IMR-90 (cell line): ENCODE measurements around the gene CENPP. TPM values are rescaled to one million over a fixed set of nuclear protein-coding genes. Genes with fewer than 3 reads are reported as not detected.

Experiments used
- ATAC-seq: fragments of 200-7000 bp; cut with Tn5 transposase; 2 replicates; pipeline ENCODE4 v1.9.1; 2020; ENCODE audit warnings: low read depth, mild to moderate bottlenecking, moderate library complexity
- BruUV-seq: library from RNA; stranded (reverse); fragments of 400-500 nt; replicated peaks from 2 replicates; lab custom pipeline; 2021; lab: Mats Ljungman, UMichigan
- CTCF ChIA-PET: fragments of 300-600 bp; formaldehyde crosslinking; extraction: SDS; loops from one replicate; lab custom pipeline; 2021; ENCODE audit warnings: antibody characterized with exemption; lab: Yijun Ruan, JAX
- POLR2A ChIA-PET: fragments of 300-600 bp; sonication (Branson Sonifier 250); formaldehyde crosslinking; loops from one replicate; lab custom pipeline; 2022; ENCODE audit warnings: antibody characterized with exemption; ENCODE audit not compliant: unreplicated experiment; lab: Charles Lee
- DNase-seq: peaks from one replicate; pipeline ENCODE4 v3.0.0; 2013
- H2AFZ ChIP-seq: replicated peaks from 2 replicates; pipeline ENCODE3; 2013; ENCODE audit warnings: low read length, mild to moderate bottlenecking; ENCODE audit not compliant: poor library complexity
- H2AK5ac ChIP-seq: 2 replicates; pipeline ENCODE4 v1.6.1; 2013; ENCODE audit warnings: low read depth, low read length, inconsistent platforms
- H2AK9ac ChIP-seq: replicated peaks from 2 replicates; pipeline ENCODE3; 2013; ENCODE audit warnings: mild to moderate bottlenecking, low read depth, low read length, moderate library complexity; ENCODE audit not compliant: poor library complexity
- H2BK120ac ChIP-seq: 2 replicates; pipeline ENCODE4 v1.6.1; 2013; ENCODE audit warnings: low read depth, low read length, inconsistent platforms
- H2BK15ac ChIP-seq: 3 replicates; pipeline ENCODE4 v1.6.1; 2013; ENCODE audit warnings: low read depth, low read length, inconsistent platforms
- H2BK20ac ChIP-seq: 2 replicates; pipeline ENCODE4 v1.6.1; 2013; ENCODE audit warnings: low read depth, mild to moderate bottlenecking, inconsistent platforms, low read length, moderate library complexity
- H2BK5ac ChIP-seq: 2 replicates; pipeline ENCODE4 v1.6.1; 2013; ENCODE audit warnings: mild to moderate bottlenecking, low read depth, low read length, inconsistent platforms; ENCODE audit not compliant: poor library complexity, severe bottlenecking
- H3K14ac ChIP-seq: replicated peaks from 2 replicates; pipeline ENCODE4 v1.6.1; 2013; ENCODE audit warnings: low read depth, low read length, inconsistent platforms
- H3K18ac ChIP-seq: 2 replicates; pipeline ENCODE4 v1.6.1; 2013; ENCODE audit warnings: low read depth, low read length, control low read depth
- H3K23ac ChIP-seq: 2 replicates; pipeline ENCODE4 v1.6.1; 2013; ENCODE audit warnings: low read depth, low read length, inconsistent platforms
- H3K27ac ChIP-seq: 2 replicates; pipeline ENCODE4 v1.5.1; 2013; ENCODE audit warnings: mild to moderate bottlenecking, control low read depth, low read length; ENCODE audit not compliant: insufficient read depth
- H3K27me3 ChIP-seq: 2 replicates; pipeline ENCODE4 v1.6.1; 2013; ENCODE audit warnings: low read length; ENCODE audit not compliant: control insufficient read depth, insufficient read depth
- H3K36me3 ChIP-seq: 2 replicates; pipeline ENCODE4 v1.6.1; 2013; ENCODE audit warnings: low read length, mixed read lengths; ENCODE audit not compliant: control insufficient read depth, insufficient read depth
- H3K4ac ChIP-seq: 2 replicates; pipeline ENCODE4 v1.6.1; 2013; ENCODE audit warnings: low read depth, low read length, inconsistent platforms
- H3K4me1 ChIP-seq: 2 replicates; pipeline ENCODE4 v1.6.1; 2013; ENCODE audit warnings: low read length, mixed read lengths; ENCODE audit not compliant: control insufficient read depth, insufficient read depth
- H3K4me2 ChIP-seq: 2 replicates; pipeline ENCODE4 v1.6.1; 2013; ENCODE audit warnings: low read depth, mild to moderate bottlenecking, control low read depth, low read length, moderate library complexity
- H3K4me3 ChIP-seq: 2 replicates; pipeline ENCODE4 v1.5.1; 2013; ENCODE audit warnings: low read depth, mild to moderate bottlenecking, control low read depth, low read length, moderate library complexity; ENCODE audit not compliant: insufficient read depth
- H3K56ac ChIP-seq: 2 replicates; pipeline ENCODE4 v1.6.1; 2013; ENCODE audit warnings: low read length, inconsistent platforms; ENCODE audit not compliant: insufficient read depth; ENCODE audit errors: extremely low read depth
- H3K79me1 ChIP-seq, 2 experiments: 2 replicates each; pipeline ENCODE4 v1.6.1; 2013; ENCODE audit warnings: low read length in 2 of 2, inconsistent platforms in 1 of 2, low read depth in 1 of 2
- H3K9ac ChIP-seq: 2 replicates; pipeline ENCODE4 v1.6.1; 2013; ENCODE audit warnings: low read depth, low read length, control low read depth
- H3K9me1 ChIP-seq: 2 replicates; pipeline ENCODE4 v1.6.1; 2013; ENCODE audit warnings: low read length, inconsistent platforms; ENCODE audit not compliant: insufficient read depth
- H3K9me3 ChIP-seq: 2 replicates; pipeline ENCODE4 v1.6.1; 2013; ENCODE audit warnings: low read length; ENCODE audit not compliant: control insufficient read depth, insufficient read depth
- H4K20me1 ChIP-seq: 2 replicates; pipeline ENCODE4 v1.6.1; 2013; ENCODE audit warnings: low read length, inconsistent platforms; ENCODE audit not compliant: insufficient read depth
- H4K5ac ChIP-seq: 2 replicates; pipeline ENCODE4 v1.6.1; 2013; ENCODE audit warnings: mild to moderate bottlenecking, low read depth, low read length, control low read depth
- H4K8ac ChIP-seq, 2 experiments: 2 replicates each; pipeline ENCODE4 v1.6.1; 2013; ENCODE audit warnings: low read depth in 2 of 2, low read length in 2 of 2, control low read depth in 1 of 2, inconsistent platforms in 1 of 2
- H4K91ac ChIP-seq: 2 replicates; pipeline ENCODE4 v1.6.1; 2013; ENCODE audit warnings: low read depth, low read length, inconsistent platforms; ENCODE audit not compliant: insufficient read depth
- POLR2A ChIP-seq: IDR thresholded peaks from 2 replicates; pipeline ENCODE4 v1.6.1; 2012; ENCODE audit warnings: mild to moderate bottlenecking, low read depth, low read length
- RAD21 ChIP-seq: IDR thresholded peaks from 2 replicates; pipeline ENCODE4 v1.6.1; 2012; ENCODE audit warnings: low read length, improper control_type of control experiment
- RCOR1 ChIP-seq: IDR thresholded peaks from 2 replicates; pipeline ENCODE4 v1.6.1; 2012; ENCODE audit warnings: mild to moderate bottlenecking, low read length, improper control_type of control experiment; ENCODE audit not compliant: insufficient replicate concordance
- SMC3 ChIP-seq: fragments of 150-350 bp; IDR thresholded peaks from 2 replicates; pipeline ENCODE4 v1.6.1; 2016; ENCODE audit warnings: low read depth, mild to moderate bottlenecking, antibody characterized with exemption, low read length, moderate library complexity
- WGBS, 2 experiments: methylation state at CpG; one replicate each; pipeline versions ENCODE4 v1.1.5 to v1.1.7; 2013; ENCODE audit warnings: missing lambda C conversion rate in 2 of 2; ENCODE audit not compliant: insufficient read length in 1 of 2; ENCODE audit errors: extremely low coverage in 2 of 2; 5-methylcytosine and 5-hydroxymethylcytosine counted together
- dilution Hi-C: fragments of 300-500 bp; cut with HindIII; formaldehyde crosslinking; loops from one replicate; pipeline ENCODE4 v1.14.3; 2018; ENCODE audit warnings: low sequenced_read_pairs; ENCODE audit not compliant: unreplicated experiment
- in situ Hi-C: fragments of 300-500 bp; cut with MboI; formaldehyde crosslinking; loops from 3 replicates; pipeline ENCODE4 v1.14.3; 2019; ENCODE audit warnings: low sequenced_read_pairs, inconsistent platforms, mixed read lengths
- intact Hi-C: fragments of 100-400 bp; cut with micrococcal nuclease; formaldehyde crosslinking; loops from 2 replicates; pipeline ENCODE4 v1.10.0; 2022
- polyA plus RNA-seq, 3 experiments: library from polyadenylated mRNA; depleted of rRNA; stranded (reverse); fragments of >200 nt; gene quantifications; 2 replicates each; pipeline ENCODE4 v1.2.3, GENCODE V29; 2012; ENCODE audit warnings: low replicate concordance in 1 of 3
- total RNA-seq: library from RNA; depleted of rRNA; stranded (reverse); fragments of >200 nt; gene quantifications from 2 replicates; pipeline ENCODE4 v1.2.3, GENCODE V29; 2012

Gene CENPP
- total and polyA plus RNA-seq, 2 of the 4 experiments (the other 2 are of a cell fraction), result 1.4 to 2.0 TPM

- Histone ChIP-seq H3K4me2 (no peak overlapping the region), H2AK9ac (no peak overlapping the region), H3K27me3 (no peaks in the 10 kb centered on the region), H2BK5ac (no peak overlapping the region), H3K27ac (no peak overlapping the region), H3K4ac (no peak overlapping the region), H2BK120ac (no peak overlapping the region), H3K79me1 (peaks cover 25 to 69% of the 10 kb centered on the region in 2 experiments), H4K20me1 (peaks cover 37% of the 10 kb centered on the region), H3K9me1 (peaks cover 23% of the 10 kb centered on the region), H3K4me3 (no peak overlapping the region), H3K9ac (no peak overlapping the region), H3K23ac (no peak overlapping the region), H4K5ac (no peak overlapping the region), H3K4me1 (peaks cover 2% of the 10 kb centered on the region; the same call in 1 of the 2 replicates), H2BK20ac (no peak overlapping the region), H3K9me3 (no peaks in the 10 kb centered on the region), H3K56ac (no peak overlapping the region), H3K18ac (no peak overlapping the region), H2BK15ac (no peak overlapping the region), H4K8ac (no peak overlapping the region), H2AFZ (no peak overlapping the region), H4K91ac (no peak overlapping the region), H3K36me3 (peaks cover 43% of the 10 kb centered on the region), H3K14ac (no peak overlapping the region), H2AK5ac (no peak overlapping the region)
- WGBS, 2 experiments, result 100% methylated on average over 1 of the region's 9 CpGs; no CpG with 5 or more reads in 1 of the 2 experiments
- DNase-seq (no peak), ATAC-seq (no peak)
- dilution Hi-C loops, result no loop called here
- ChIA-PET CTCF (no interaction called here), POLR2A (no interaction called here)
- TF ChIP-seq RAD21 (no peak), SMC3 (no peak), POLR2A (no peak), RCOR1 (no peak)
- no TSS peak for BruUV-seq
- in situ Hi-C loops, result no loop called here
- intact Hi-C loops, result no loop called here
Observed at GRCh38 chr9:92655896-92656536, 330.3 kb downstream of the CENPP start.
